Breast epithelium (tissue), 4 donors: ENCODE measurements around the gene C1QTNF8. TPM values are rescaled to one million over a fixed set of nuclear protein-coding genes. Genes with fewer than 3 reads are reported as not detected.

ENCODE experiments used
- DNase-seq, 2 donors: peaks; one replicate each; pipeline ENCODE4 v3.0.0-alpha.2; 2019; ENCODE audit warnings: low spot score in 2 of 2
- H3K27ac ChIP-seq, 2 donors: fragments of 200-600 bp; sonication (generic) in 1 of 2; one replicate each; pipeline ENCODE4 v1.5.1; 2016 to 2019; ENCODE audit warnings: mild to moderate bottlenecking in 1 of 2
- H3K27me3 ChIP-seq, 2 donors: fragments of 200-600 bp; sonication (generic) in 1 of 2; one replicate each; pipeline versions ENCODE4 v1.5.1 to v1.6.0; 2017 to 2019; ENCODE audit warnings: control low read depth in 1 of 2, mild to moderate bottlenecking in 1 of 2
- H3K36me3 ChIP-seq: fragments of 200-600 bp; one replicate; pipeline ENCODE4 v1.5.1; 2019
- H3K4me1 ChIP-seq, 2 donors: fragments of 200-600 bp; sonication (generic); one replicate each; pipeline ENCODE4 v1.5.1; 2016 to 2019; ENCODE audit warnings: control low read depth in 1 of 2
- H3K4me3 ChIP-seq, 3 donors: fragments of 200-600 bp; sonication (generic); 1 replicate in 2 of 3; 2 replicates in 1 of 3; pipeline ENCODE4 v1.5.1; 2016 to 2019; ENCODE audit warnings: mild to moderate bottlenecking in 3 of 3, moderate library complexity in 2 of 3
- H3K9me3 ChIP-seq, 2 donors: fragments of 200-600 bp; sonication (generic) in 1 of 2; one replicate each; pipeline ENCODE4 v1.5.1; 2016 to 2019; ENCODE audit warnings: control low read depth in 1 of 2
- POLR2A ChIP-seq: fragments of 450-650 bp; IDR thresholded peaks from one replicate; pipeline ENCODE4 v1.6.1; 2016; ENCODE audit warnings: antibody characterized with exemption, mild to moderate bottlenecking, moderate library complexity
- POLR2AphosphoS5 ChIP-seq, 3 donors: sonication (generic); formaldehyde crosslinking; IDR thresholded peaks; one replicate each; pipeline ENCODE4 v1.6.1; 2017; ENCODE audit warnings: antibody characterized with exemption in 3 of 3
- intact Hi-C: fragments of 100-400 bp; cut with DNase I; formaldehyde crosslinking; loops from one replicate; pipeline ENCODE4 v1.15.1; 2023; ENCODE audit warnings: low total_unique reads
- total RNA-seq, 3 donors: library from RNA; depleted of rRNA; stranded (reverse); fragments of >200 nt; gene quantifications; one replicate each; pipeline ENCODE4 v1.1.0, GENCODE V29; 2016
- TF ChIP-seq, protein P1 (sequence below), 3 donors: fragments of 450-650 bp; IDR thresholded peaks; one replicate each; pipeline ENCODE4 v1.5.1; 2016 to 2017; ENCODE audit warnings: antibody characterized with exemption in 3 of 3, mild to moderate bottlenecking in 3 of 3, moderate library complexity in 3 of 3

The C1QTNF8 gene
- total RNA-seq, 3 donors from 2014 or later: not detected

DNA sequence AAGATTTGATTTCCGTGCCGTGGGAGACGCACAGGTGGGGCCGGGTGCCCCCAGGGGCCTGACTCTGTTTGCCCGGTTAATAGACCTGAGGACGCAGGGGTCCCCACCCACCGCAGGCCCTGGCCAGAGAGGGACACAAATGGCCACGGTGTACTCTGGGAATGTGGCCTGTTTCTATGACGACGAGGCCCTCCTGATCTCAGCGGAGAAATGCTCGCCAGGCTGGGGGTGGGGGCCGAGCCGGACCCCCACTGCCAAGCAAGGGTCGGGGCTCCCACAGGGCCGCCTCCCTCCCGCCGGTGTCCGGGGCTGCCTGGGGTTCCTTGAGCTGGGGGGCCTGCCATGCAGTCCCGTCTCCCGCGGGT is 24.5 kb upstream of the C1QTNF8 start:
- Histone ChIP-seq H3K36me3 (no peaks in the 10 kb centered on the region), H3K27me3 (peaks cover 0 to 99% of the 10 kb centered on the region in 2 donors), H3K4me3 (no peak overlapping the region), H3K27ac (no peak overlapping the region), H3K9me3 (no peaks in the 10 kb centered on the region), H3K4me1 (no peaks in the 10 kb centered on the region)
- intact Hi-C loops: no loop called here
- no peak for DNase-seq
- no peak for TF ChIP-seq POLR2A
- no peak for TF ChIP-seq POLR2AphosphoS5 (IDR thresholded peaks at IDR 0.05)
- TF ChIP-seq, protein P1, sequence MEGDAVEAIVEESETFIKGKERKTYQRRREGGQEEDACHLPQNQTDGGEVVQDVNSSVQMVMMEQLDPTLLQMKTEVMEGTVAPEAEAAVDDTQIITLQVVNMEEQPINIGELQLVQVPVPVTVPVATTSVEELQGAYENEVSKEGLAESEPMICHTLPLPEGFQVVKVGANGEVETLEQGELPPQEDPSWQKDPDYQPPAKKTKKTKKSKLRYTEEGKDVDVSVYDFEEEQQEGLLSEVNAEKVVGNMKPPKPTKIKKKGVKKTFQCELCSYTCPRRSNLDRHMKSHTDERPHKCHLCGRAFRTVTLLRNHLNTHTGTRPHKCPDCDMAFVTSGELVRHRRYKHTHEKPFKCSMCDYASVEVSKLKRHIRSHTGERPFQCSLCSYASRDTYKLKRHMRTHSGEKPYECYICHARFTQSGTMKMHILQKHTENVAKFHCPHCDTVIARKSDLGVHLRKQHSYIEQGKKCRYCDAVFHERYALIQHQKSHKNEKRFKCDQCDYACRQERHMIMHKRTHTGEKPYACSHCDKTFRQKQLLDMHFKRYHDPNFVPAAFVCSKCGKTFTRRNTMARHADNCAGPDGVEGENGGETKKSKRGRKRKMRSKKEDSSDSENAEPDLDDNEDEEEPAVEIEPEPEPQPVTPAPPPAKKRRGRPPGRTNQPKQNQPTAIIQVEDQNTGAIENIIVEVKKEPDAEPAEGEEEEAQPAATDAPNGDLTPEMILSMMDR (IDR thresholded peaks at IDR 0.05): no peak

DNA sequence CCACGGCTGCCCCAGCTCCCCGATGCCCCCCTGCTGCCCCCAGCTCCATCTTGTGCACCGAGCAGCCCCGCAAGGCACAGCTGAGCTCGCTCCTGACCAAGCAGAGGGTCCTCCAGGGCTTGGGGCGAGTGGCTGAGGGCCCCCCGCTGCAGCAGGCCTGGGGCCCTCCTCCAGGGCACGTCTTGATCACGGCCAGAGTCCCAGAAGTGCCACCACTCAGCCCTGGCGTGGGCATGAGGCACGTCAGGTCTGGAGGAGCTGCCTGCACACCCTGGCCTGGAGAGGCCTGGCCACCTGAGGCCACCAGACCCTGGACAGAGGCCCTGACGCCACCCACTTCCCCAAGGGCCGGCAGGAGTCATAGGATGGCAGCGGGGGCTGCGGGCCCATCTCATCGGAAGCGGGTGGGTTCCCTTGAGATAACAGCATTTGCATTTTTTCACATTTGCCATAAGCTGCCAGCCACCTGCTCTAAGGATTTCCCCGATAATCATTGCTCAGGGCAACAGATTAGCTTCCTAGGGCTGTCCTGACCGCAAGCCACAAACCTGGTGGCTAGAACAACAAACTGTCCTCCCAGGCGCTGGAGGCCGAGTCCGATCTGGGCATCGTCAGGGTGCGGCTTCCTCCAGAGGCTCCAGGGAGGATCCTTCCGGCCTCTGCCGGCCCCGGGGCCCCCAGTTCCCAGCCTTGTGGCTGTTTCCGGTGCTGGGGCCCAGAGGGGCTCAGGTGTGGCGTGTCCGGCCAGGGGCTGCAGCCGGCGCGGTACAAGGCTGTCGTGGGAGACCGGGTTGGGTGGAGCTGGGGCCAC is 23.9 kb upstream of the C1QTNF8 start:
- H3K27ac ChIP-seq: no peak overlapping the region
- peaks cover under 1 to 99% of the 10 kb centered on the region in 2 donors for H3K27me3 ChIP-seq
- H3K36me3 ChIP-seq: no peaks in the 10 kb centered on the region
- H3K4me1 ChIP-seq: no peaks in the 10 kb centered on the region
- TF ChIP-seq POLR2A (no peak), POLR2AphosphoS5 (IDR thresholded peaks at IDR 0.05) (no peak)
- TF ChIP-seq, protein P1 (IDR thresholded peaks at IDR 0.05): no peak
- no peaks in the 10 kb centered on the region for H3K9me3 ChIP-seq
- intact Hi-C loops: no loop called here
- DNase-seq: no peak
- H3K4me3 ChIP-seq: no peak overlapping the region

DNA sequence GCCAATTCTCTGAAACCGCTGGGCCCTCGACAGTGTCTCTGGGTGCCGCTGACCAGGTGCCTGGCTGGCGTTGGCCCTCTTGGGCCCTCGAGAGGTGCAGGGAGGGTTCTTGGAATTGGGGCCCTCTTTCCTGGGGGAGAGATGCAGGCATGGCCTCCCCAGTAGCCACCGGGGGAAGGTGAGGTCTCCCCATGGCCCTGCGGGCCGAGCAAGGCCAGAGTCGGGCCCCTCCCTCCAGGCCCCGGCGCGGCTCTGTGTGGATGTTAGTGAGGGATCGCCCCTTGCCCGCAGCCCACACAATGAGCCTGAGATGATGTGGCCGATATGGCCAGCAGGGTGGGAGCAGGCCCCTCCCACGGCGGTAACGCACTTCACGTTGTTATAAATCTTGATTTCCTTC is 23.1 kb upstream of the C1QTNF8 start:
- TF ChIP-seq POLR2A: no peak
- no peak overlapping the region for H3K4me3 ChIP-seq
- no peaks in the 10 kb centered on the region for H3K4me1 ChIP-seq
- peaks cover 6 to 99% of the 10 kb centered on the region in 2 donors for H3K27me3 ChIP-seq
- no peak for DNase-seq
- intact Hi-C loops: no loop called here
- no peaks in the 10 kb centered on the region for H3K9me3 ChIP-seq
- no peaks in the 10 kb centered on the region for H3K36me3 ChIP-seq
- H3K27ac ChIP-seq: no peak overlapping the region

DNA sequence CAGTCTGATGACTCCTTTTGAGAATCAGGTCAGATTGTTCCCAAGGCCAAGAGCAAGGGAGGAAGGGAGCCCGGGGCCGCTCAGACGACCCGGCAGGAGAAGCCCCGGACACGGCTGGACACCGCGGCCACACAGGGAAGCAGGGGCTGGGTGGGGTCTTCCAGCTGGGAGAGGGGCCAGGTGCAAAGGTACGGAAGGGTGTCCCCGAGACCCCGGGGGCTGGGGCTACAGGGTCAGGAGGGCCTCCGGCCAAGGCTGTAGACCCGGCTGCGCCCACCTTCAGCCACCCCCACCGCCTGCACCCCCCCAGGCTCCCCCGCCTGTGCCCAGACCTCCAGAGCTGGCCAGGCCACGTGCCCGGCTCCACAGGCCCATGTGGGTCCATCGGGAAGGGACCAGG is 21.9 kb upstream of the C1QTNF8 start:
- intact Hi-C loops: no loop called here
- H3K4me1 ChIP-seq: no peaks in the 10 kb centered on the region
- no peaks in the 10 kb centered on the region for H3K36me3 ChIP-seq
- H3K27ac ChIP-seq: no peak overlapping the region
- DNase-seq: no peak
- no peaks in the 10 kb centered on the region for H3K9me3 ChIP-seq
- TF ChIP-seq, protein P1 (IDR thresholded peaks at IDR 0.05): no peak
- TF ChIP-seq POLR2A (no peak), POLR2AphosphoS5 (IDR thresholded peaks at IDR 0.05) (no peak)
- no peak overlapping the region for H3K4me3 ChIP-seq
- H3K27me3 ChIP-seq: peaks cover 6 to 94% of the 10 kb centered on the region in 2 donors

DNA sequence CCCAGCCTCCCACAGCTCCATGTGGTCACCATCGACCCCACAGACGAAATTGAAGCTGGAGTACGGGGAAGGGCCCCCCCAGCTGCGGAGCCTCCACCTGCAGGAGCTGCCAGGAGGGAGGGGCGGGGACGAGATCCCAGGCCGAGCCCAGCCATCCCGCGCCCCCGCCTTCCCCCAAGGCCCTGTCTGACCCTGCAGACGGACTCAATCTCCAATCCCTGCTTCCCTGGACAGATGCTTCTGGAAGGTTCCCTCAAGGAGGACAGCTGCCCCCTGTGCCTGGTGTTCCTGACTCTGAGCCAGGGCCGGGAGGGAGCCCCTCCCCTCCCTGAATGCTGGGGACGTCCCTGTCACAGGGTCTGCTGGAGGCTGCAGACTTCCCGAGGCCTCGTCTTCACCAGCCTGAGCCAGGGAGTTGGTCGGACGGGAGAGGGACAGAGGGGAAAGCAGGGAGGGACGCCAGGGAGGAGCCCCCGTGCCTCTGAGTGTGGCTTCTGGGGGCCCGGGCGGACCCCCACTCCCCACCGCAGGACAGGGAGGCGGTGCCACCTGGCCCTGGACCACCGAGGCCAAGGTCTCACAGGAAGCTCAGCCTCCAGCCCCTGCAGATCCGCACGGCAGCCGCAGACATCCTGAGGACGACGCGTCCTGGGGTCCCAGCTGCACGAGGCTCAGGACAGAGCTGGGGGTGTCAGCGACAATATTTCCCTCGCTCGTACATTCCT is 21.3 kb upstream of the C1QTNF8 start:
- H3K9me3 ChIP-seq: no peaks in the 10 kb centered on the region
- TF ChIP-seq POLR2A (no peak), POLR2AphosphoS5 (IDR thresholded peaks at IDR 0.05) (no peak)
- peaks cover 6 to 94% of the 10 kb centered on the region in 2 donors for H3K27me3 ChIP-seq
- intact Hi-C loops: no loop called here
- no peak overlapping the region for H3K4me3 ChIP-seq
- no peaks in the 10 kb centered on the region for H3K36me3 ChIP-seq
- H3K27ac ChIP-seq: no peak overlapping the region
- no peak for DNase-seq
- no peaks in the 10 kb centered on the region for H3K4me1 ChIP-seq

DNA sequence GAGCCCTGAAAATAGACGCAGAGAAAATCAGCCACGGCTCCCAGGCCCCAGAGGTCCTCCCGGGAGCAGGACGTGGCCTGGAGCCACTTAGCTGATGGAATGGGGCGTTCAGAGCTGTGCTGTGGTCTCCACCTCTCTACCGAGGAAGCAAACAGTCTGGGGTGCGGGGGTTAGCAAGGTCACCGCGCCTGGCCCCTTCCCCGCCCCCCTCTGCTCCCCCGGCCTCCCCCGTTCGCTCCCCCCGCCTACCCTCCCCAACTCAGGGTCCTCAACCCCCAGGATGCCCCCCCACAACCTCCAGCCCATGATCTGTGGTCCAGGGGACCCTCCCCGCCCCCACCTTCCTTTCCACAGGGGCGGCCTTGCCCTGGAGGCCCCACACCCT is 20.6 kb upstream of the C1QTNF8 start:
- DNase-seq: no peak
- TF ChIP-seq POLR2AphosphoS5 (IDR thresholded peaks at IDR 0.05) (no peak), POLR2A (no peak)
- TF ChIP-seq, protein P1 (IDR thresholded peaks at IDR 0.05): no peak

More for the DNA sequence above, 20.6 kb upstream of the C1QTNF8 start:
- peaks cover 6 to 96% of the 10 kb centered on the region in 2 donors for H3K27me3 ChIP-seq
- H3K4me1 ChIP-seq: no peaks in the 10 kb centered on the region
- H3K9me3 ChIP-seq: no peaks in the 10 kb centered on the region
- no peak overlapping the region for H3K4me3 ChIP-seq
- H3K27ac ChIP-seq: no peak overlapping the region
- intact Hi-C loops: no loop called here
- no peaks in the 10 kb centered on the region for H3K36me3 ChIP-seq
